HepG2 (cell line): ENCODE data around the gene RALBP1. TPM values are rescaled to one million over a fixed set of nuclear protein-coding genes. Genes with fewer than 3 reads are reported as not detected.

Experiments
- ATAC-seq: fragments of 200-7000 bp; cut with Tn5 transposase; 3 replicates; pipeline ENCODE4 v1.9.1; 2020; ENCODE audit warnings: mild to moderate bottlenecking, moderate library complexity
- BruUV-seq: library from RNA; stranded (reverse); fragments of 400-500 nt; replicated peaks from 2 replicates; lab custom pipeline; 2021; lab: Mats Ljungman, UMichigan
- CTCF ChIA-PET: fragments of 300-600 bp; formaldehyde crosslinking; extraction: SDS; loops from one replicate; lab custom pipeline; 2021; ENCODE audit warnings: low total read pairs, inconsistent platforms, low intra/inter-chr PET ratio; lab: Yijun Ruan, JAX
- POLR2A ChIA-PET: fragments of 350-600 bp; sonication (Branson Sonifier 250); formaldehyde crosslinking; loops from one replicate; lab custom pipeline; 2020; ENCODE audit warnings: antibody characterized with exemption, inconsistent platforms; lab: Yijun Ruan, JAX
- DNase-seq: peaks from one replicate; pipeline ENCODE4 v3.0.0-alpha.2; 2015; ENCODE audit warnings: low spot score
- FAIRE-seq: peaks from 3 replicates; lab custom pipeline; 2011; peaks lifted over from hg19 to GRCh38; lab: Jason Lieb, UNC
- H2AFZ ChIP-seq: one replicate; pipeline ENCODE4 v1.6.1; 2011; ENCODE audit warnings: low read length, inconsistent platforms
- H3K27ac ChIP-seq: fragments of 300-600 bp; 3 replicates; pipeline ENCODE4 v1.8.0; 2011; ENCODE audit warnings: mixed run types, mild to moderate bottlenecking, mixed read lengths, low read length, inconsistent platforms; ENCODE audit not compliant: insufficient read depth; ENCODE audit errors: extremely low read length
- H3K27me3 ChIP-seq, 2 experiments: fragments of 200-600 bp in 1 of 2; 2 replicates in 1 of 2; 3 replicates in 1 of 2; pipeline versions ENCODE4 v1.6.0 to v1.8.0; 2011; ENCODE audit warnings: low read length in 2 of 2, mild to moderate bottlenecking in 2 of 2, moderate library complexity in 2 of 2, inconsistent platforms in 1 of 2; ENCODE audit not compliant: insufficient read depth in 2 of 2, control insufficient read depth in 1 of 2
- H3K36me3 ChIP-seq, 2 experiments: fragments of 200-600 bp in 1 of 2; replicated peaks in 1 of 2; 2 replicates in 1 of 2; 3 replicates in 1 of 2; pipeline versions ENCODE4 v1.5.1 to v1.8.0; 2011; ENCODE audit warnings: low read length in 2 of 2, inconsistent platforms in 1 of 2; ENCODE audit not compliant: insufficient read depth in 2 of 2, control insufficient read depth in 1 of 2
- H3K4me1 ChIP-seq: 2 replicates; pipeline ENCODE4 v1.5.1; 2012; ENCODE audit warnings: low read length, inconsistent platforms; ENCODE audit not compliant: insufficient read depth
- H3K4me2 ChIP-seq: 2 replicates; pipeline ENCODE4 v1.6.0; 2011; ENCODE audit warnings: low read depth, low read length, inconsistent platforms
- H3K4me3 ChIP-seq, 3 experiments: fragments of 200-600 bp in 1 of 3; sonication (generic), shearing (Covaris generic) in 1 of 3; replicated peaks in 1 of 3; 2 replicates each; pipeline ENCODE4 v1.5.1; 2011 to 2016; ENCODE audit warnings: low read length in 3 of 3, inconsistent platforms in 2 of 3, low read depth in 2 of 3, mild to moderate bottlenecking in 2 of 3, control low read depth in 1 of 3, mixed read lengths in 1 of 3; ENCODE audit not compliant: insufficient read depth in 1 of 3
- H3K79me2 ChIP-seq: one replicate; pipeline ENCODE4 v1.6.1; 2011; ENCODE audit warnings: low read length, inconsistent platforms; ENCODE audit not compliant: insufficient read depth
- H3K9ac ChIP-seq: 2 replicates; pipeline ENCODE4 v1.6.0; 2011; ENCODE audit warnings: mild to moderate bottlenecking, low read depth, low read length, inconsistent platforms; ENCODE audit not compliant: insufficient read depth
- H3K9me3 ChIP-seq: 2 replicates; pipeline ENCODE4 v1.5.1; 2012; ENCODE audit warnings: mild to moderate bottlenecking, low read length
- H4K20me1 ChIP-seq: 2 replicates; pipeline ENCODE4 v1.6.0; 2011; ENCODE audit warnings: inconsistent platforms, mild to moderate bottlenecking, low read length, moderate library complexity; ENCODE audit not compliant: insufficient read depth
- CHD2 ChIP-seq: IDR thresholded peaks from 2 replicates; pipeline ENCODE4 v1.6.1; 2011; ENCODE audit warnings: low read depth, low read length, improper control_type of control experiment
- DR1 ChIP-seq: sonication (generic); formaldehyde crosslinking; IDR thresholded peaks from 2 replicates; pipeline ENCODE4 v1.8.0; 2021; ENCODE audit warnings: mild to moderate bottlenecking, missing genetic modification reagents, inconsistent platforms
- ELF3 ChIP-seq: IDR thresholded peaks from 2 replicates; pipeline ENCODE4 v1.6.1; 2016; ENCODE audit warnings: missing genetic modification reagents, missing compliant biosample characterization
- FOSL2 ChIP-seq: sonication (generic); formaldehyde crosslinking; IDR thresholded peaks from 2 replicates; pipeline ENCODE4 v1.4.0; 2020; ENCODE audit warnings: missing genetic modification reagents
- MIXL1 ChIP-seq: IDR thresholded peaks from 2 replicates; pipeline ENCODE4 v1.6.1; 2016
- MTF1 ChIP-seq: sonication (generic); formaldehyde crosslinking; IDR thresholded peaks from 2 replicates; pipeline ENCODE4 v1.5.0; 2020; ENCODE audit warnings: missing genetic modification reagents
- PHF21A ChIP-seq: sonication (generic); formaldehyde crosslinking; IDR thresholded peaks from 2 replicates; pipeline ENCODE4 v1.5.0; 2020; ENCODE audit warnings: mild to moderate bottlenecking, missing genetic modification reagents
- SMAD1 ChIP-seq: sonication (generic); formaldehyde crosslinking; IDR thresholded peaks from 2 replicates; pipeline ENCODE4 v1.4.0; 2020; ENCODE audit warnings: missing genetic modification reagents, low read depth, mild to moderate bottlenecking, borderline replicate concordance
- SUZ12 ChIP-seq: fragments of 150-350 bp; IDR thresholded peaks from 2 replicates; pipeline ENCODE4 v1.6.1; 2014; ENCODE audit warnings: low read depth, low read length
- U2AF2 ChIP-seq: fragments of 200-400 bp; formaldehyde crosslinking; IDR thresholded peaks from 2 replicates; pipeline ENCODE4 v1.6.1; 2017; ENCODE audit warnings: low read depth, mild to moderate bottlenecking, low read length
- ZC3H13 ChIP-seq: sonication (generic); formaldehyde crosslinking; IDR thresholded peaks from 2 replicates; pipeline ENCODE4 v1.8.1; 2023; ENCODE audit warnings: mild to moderate bottlenecking, missing genetic modification reagents, moderate library complexity
- ZFY ChIP-seq: sonication (generic); formaldehyde crosslinking; IDR thresholded peaks from 2 replicates; pipeline ENCODE4 v1.4.0; 2020; ENCODE audit warnings: missing genetic modification reagents
- ZKSCAN8 ChIP-seq: IDR thresholded peaks from 2 replicates; pipeline ENCODE4 v1.6.1; 2016; ENCODE audit warnings: borderline replicate concordance, missing genetic modification reagents, missing compliant biosample characterization
- ZMYM3 ChIP-seq: sonication (generic); formaldehyde crosslinking; IDR thresholded peaks from 2 replicates; pipeline ENCODE4 v1.5.1; 2020; ENCODE audit warnings: mild to moderate bottlenecking, missing genetic modification reagents
- ZNF234 ChIP-seq: sonication (generic); formaldehyde crosslinking; conservative IDR thresholded peaks from 2 replicates; pipeline ENCODE4 v1.5.1; 2020; ENCODE audit warnings: mild to moderate bottlenecking, missing genetic modification reagents
- ZNF543 ChIP-seq: sonication (generic); formaldehyde crosslinking; IDR thresholded peaks from 2 replicates; pipeline ENCODE4 v1.4.0; 2020; ENCODE audit warnings: mild to moderate bottlenecking, missing genetic modification reagents
- ZNF564 ChIP-seq: sonication (generic); formaldehyde crosslinking; IDR thresholded peaks from 2 replicates; pipeline ENCODE4 v1.8.1; 2023; ENCODE audit warnings: mild to moderate bottlenecking, missing genetic modification reagents
- ZSCAN25 ChIP-seq: sonication (generic); formaldehyde crosslinking; IDR thresholded peaks from 2 replicates; pipeline ENCODE4 v1.8.0; 2022; ENCODE audit warnings: mild to moderate bottlenecking, missing genetic modification reagents
- WGBS: methylation state at CpG from one replicate; pipeline ENCODE4 v1.1.6; 2017; ENCODE audit warnings: low lambda C conversion rate; 5-methylcytosine and 5-hydroxymethylcytosine counted together
- in situ Hi-C: cut with HindIII; loops from 2 replicates; pipeline ENCODE4 v1.10.0; 2017; ENCODE audit warnings: low pct_unique_long_range_greater_than_20kb; ENCODE audit not compliant: extremely low pct_ligation_motif_present
- intact Hi-C: fragments of 100-400 bp; cut with micrococcal nuclease; formaldehyde crosslinking; loops from one replicate; pipeline ENCODE4 v1.10.0; 2022; ENCODE audit not compliant: unreplicated experiment
- polyA plus RNA-seq, 8 experiments: library from polyadenylated mRNA; depleted of rRNA in 3 of 8; stranded (reverse) in 7 of 8; unstranded in 1 of 8; fragments of >200 nt; fragmentation: Illumina TruSeq in 4 of 8; extraction: Trizol in 4 of 8; gene quantifications; 2 replicates each; pipeline versions ENCODE4 v1.2.1 to v1.2.3, GENCODE V29; 2011 to 2016; ENCODE audit warnings: low read depth in 4 of 8, missing spikeins in 1 of 8, mixed read lengths in 1 of 8; ENCODE audit not compliant: insufficient read depth in 1 of 8
- total RNA-seq, 5 experiments: library from RNA; depleted of rRNA; stranded (reverse); fragments of >200 nt; fragmentation: Illumina TruSeq; extraction: Trizol; gene quantifications; 2 replicates each; pipeline ENCODE4 v1.2.3, GENCODE V29; 2016; ENCODE audit warnings: low read depth in 1 of 5
- TF ChIP-seq, protein P1 (sequence below): IDR thresholded peaks from 2 replicates; pipeline ENCODE4 v1.6.1; 2016; ENCODE audit warnings: low read depth
- TF ChIP-seq, protein P2 (sequence below): IDR thresholded peaks from 2 replicates; pipeline ENCODE4 v1.6.1; 2016; ENCODE audit warnings: missing compliant biosample characterization, missing genetic modification reagents, borderline replicate concordance

RALBP1 gene
- total and polyA plus RNA-seq, 2 of the 13 experiments (the other 11 are each of a cell fraction or from before 2014, with no cell fraction given) = 24.5 to 33.1 TPM

DNA sequence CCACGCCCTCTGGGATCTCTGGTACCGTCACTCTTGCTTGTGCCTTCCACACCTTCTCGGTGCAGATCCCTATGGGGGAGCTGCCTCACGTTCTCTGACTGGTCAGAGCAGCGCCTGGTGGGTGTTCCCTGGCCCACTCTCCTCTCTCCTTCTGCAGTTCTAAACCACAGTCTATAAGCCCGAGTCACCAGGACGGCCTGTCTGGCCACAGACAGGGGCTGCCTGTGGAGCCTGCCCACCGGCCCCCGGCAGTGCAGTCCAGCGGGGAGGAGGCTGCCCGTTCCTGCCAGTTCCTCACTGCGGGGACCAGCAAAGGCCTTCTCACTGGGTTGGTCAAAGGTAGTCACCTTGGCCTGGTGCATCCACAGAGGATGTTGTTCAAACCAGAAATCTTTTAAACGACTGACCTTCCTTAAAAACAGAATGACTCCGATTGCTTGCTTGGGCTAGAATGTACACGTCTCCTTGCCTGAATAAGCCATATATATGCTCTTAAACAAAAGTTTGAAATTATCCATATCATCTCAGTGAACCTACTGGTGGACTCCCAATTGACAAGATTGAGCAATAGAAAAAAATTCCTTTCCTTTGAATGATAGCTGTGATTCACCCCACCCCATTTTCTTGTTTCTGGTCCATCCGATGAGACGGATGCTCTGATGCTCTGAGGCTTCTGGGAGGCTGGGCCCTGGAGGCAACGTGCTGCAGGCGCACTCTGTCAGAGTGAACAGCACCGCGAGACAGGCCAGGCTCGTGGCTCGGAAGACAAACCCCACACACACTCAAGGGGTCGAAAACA is 61.2 kb downstream of the RALBP1 start:
- no peaks in the 10 kb centered on the region for H3K9me3 ChIP-seq
- intact Hi-C loops = no loop called here
- in situ Hi-C loops = no loop called here
- peaks cover 52% of the 10 kb centered on the region for H3K4me1 ChIP-seq
- ChIA-PET CTCF (no interaction called here), POLR2A (no interaction called here)
- no peak overlapping the region for H2AFZ ChIP-seq
- no peak overlapping the region for H3K9ac ChIP-seq
- TF ChIP-seq SUZ12 (no peak), MIXL1 (CRISPR knock-in tag) (no peak), PHF21A (no peak), ZKSCAN8 (no peak), ZFY (CRISPR knock-in tag) (no peak), ELF3 (CRISPR knock-in tag) (no peak), DR1 (CRISPR knock-in tag) (no peak), ZMYM3 (no peak), U2AF2 (no peak), ZNF543 (no peak), MTF1 (CRISPR knock-in tag) (no peak), ZNF234 (CRISPR knock-in tag) (no peak), CHD2 (no peak), SMAD1 (CRISPR knock-in tag) (no peak), ZNF564 (CRISPR knock-in tag) (no peak), ZC3H13 (CRISPR knock-in tag) (no peak), ZSCAN25 (no peak), FOSL2 (CRISPR knock-in tag) (no peak)
- TF ChIP-seq, protein P1, sequence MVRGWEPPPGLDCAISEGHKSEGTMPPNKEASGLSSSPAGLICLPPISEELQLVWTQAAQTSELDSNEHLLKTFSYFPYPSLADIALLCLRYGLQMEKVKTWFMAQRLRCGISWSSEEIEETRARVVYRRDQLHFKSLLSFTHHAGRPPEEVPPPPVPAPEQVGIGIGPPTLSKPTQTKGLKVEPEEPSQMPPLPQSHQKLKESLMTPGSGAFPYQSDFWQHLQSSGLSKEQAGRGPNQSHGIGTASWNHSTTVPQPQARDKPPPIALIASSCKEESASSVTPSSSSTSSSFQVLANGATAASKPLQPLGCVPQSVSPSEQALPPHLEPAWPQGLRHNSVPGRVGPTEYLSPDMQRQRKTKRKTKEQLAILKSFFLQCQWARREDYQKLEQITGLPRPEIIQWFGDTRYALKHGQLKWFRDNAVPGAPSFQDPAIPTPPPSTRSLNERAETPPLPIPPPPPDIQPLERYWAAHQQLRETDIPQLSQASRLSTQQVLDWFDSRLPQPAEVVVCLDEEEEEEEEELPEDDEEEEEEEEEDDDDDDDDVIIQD (CRISPR knock-in tag) = no peak
- TF ChIP-seq, protein P2, sequence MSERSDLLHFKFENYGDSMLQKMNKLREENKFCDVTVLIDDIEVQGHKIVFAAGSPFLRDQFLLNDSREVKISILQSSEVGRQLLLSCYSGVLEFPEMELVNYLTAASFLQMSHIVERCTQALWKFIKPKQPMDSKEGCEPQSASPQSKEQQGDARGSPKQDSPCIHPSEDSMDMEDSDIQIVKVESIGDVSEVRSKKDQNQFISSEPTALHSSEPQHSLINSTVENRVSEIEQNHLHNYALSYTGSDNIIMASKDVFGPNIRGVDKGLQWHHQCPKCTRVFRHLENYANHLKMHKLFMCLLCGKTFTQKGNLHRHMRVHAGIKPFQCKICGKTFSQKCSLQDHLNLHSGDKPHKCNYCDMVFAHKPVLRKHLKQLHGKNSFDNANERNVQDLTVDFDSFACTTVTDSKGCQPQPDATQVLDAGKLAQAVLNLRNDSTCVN (CRISPR knock-in tag) = no peak
- H3K4me2 ChIP-seq = no peak overlapping the region
- H3K36me3 ChIP-seq = peaks cover 3 to 33% of the 10 kb centered on the region in 2 experiments; a peak in 3 of 5 replicates
- no peaks in the 10 kb centered on the region for H3K27me3 ChIP-seq
- FAIRE-seq (no peak), DNase-seq (no peak), ATAC-seq (no peak)
- 97% methylated on average over 11 of the region's 24 CpGs for WGBS
- H3K4me3 ChIP-seq = no peak overlapping the region
- no peak overlapping the region for H3K27ac ChIP-seq
- TSS peak; percentile 35 for BruUV-seq
- no peaks in the 10 kb centered on the region for H3K79me2 ChIP-seq
- no peaks in the 10 kb centered on the region for H4K20me1 ChIP-seq
